GM19452 (cell line): ENCODE data around the gene SDR39U1.

Experiments
- ATAC-seq: cut with Tn5 transposase; IDR thresholded peaks from one replicate; pipeline ENCODE4 v1.9.1; 2021; ENCODE audit not compliant: unreplicated experiment

SDR39U1 gene

DNA sequence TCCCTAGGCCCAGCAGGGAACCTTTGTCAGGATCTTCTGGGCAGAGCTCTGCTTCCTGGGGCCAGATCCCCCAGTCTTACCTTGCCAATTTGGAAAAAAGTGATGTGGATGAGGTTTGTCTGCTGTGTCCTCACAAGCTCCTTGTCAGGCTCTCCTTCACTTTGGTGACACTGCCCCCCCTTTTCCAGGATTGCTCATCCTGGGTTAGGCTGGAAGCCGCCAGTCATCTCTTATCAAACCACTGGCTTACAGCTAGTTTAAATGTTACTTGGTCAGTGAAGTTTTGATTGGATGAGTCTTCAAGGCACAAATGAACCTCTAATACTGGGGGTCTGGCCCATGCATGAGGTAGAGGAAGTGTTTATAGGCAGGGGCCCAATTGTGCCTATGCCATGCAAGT, 28.5 kb downstream of the SDR39U1 start:
- no peak for ATAC-seq

DNA sequence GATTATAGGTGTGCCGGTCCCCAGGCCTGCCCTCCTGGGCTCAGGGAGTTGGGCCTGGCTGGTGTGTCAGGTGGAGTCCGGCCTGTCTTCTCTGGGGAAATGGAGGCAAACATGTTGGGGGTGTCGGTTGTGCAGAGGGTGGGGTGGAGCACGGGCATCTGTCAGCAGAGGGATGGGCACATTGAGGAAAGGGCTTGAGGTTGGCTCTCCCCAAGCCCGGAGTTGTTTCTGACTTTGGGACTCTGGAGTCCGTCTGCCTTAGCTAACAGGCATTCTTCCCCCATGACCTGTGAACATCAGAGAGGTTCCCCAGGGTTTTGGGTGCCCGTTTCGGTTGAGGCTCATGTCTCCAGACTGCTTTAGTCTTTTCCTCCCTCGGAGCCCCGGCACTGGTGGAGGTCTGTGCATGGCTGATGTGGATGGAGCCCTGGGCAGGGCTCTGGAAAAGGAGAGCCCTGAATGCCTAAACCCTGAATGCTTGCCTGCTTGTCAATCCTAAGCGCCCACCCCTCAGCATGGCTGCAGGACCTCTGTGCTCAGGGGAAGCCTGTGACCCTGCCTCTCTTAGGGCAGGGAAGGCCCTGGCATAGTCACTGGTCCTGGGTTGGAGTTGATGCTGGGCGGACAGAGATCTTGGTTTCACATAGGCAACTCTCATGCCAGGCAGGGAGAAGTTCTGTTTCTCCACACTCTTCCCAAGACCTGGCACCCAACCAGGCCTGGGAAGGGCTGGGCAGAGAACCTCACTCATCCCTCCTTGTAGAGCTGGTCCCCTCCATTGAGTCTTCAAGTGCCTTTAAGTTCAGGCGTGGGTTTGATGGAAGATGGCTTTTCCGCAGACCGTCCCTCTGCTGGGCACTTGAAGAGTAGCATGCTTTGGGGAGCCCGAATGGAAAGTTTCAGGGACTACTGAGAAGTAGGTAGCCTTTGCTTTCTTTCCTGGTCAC, 30.9 kb downstream of the SDR39U1 start:
- no peak for ATAC-seq

DNA sequence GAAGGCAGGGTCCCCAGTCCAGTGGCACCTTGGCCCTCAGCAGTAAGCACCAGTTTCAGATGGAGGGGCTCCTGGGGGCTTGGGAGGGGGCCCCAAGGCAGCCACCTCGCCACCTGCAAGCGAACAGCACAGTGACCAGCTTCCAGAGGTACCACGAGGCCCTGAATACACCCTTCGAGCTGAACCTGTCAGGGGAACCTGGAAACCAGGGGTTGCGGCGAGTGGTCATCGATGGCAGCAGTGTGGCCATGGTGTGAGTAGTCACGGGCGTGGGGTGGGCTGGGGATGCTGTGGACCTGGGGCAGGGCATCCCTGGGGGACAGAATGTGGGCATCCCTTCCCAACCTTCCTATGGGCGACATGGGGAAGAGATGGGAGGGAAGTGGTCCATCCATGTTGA, 32.6 kb downstream of the SDR39U1 start:
- no peak for ATAC-seq

DNA sequence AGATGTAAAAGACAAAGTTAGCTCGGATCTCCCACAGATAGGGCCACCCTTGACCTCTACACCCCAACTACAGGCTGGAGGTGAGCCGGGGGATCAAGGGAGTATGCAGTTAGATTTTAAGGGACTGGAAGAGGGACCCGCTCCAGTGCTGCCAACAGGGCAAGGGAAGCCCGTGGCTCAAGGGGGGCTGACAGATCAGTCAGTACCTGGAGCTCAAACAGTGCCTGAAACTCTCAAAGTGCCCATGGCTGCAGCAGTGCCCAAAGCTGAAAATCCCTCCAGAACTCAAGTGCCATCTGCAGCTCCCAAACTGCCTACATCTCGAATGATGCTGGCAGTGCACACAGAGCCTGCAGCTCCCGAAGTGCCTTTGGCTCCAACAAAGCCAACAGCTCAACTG, 33.4 kb downstream of the SDR39U1 start:
- ATAC-seq = no peak

DNA sequence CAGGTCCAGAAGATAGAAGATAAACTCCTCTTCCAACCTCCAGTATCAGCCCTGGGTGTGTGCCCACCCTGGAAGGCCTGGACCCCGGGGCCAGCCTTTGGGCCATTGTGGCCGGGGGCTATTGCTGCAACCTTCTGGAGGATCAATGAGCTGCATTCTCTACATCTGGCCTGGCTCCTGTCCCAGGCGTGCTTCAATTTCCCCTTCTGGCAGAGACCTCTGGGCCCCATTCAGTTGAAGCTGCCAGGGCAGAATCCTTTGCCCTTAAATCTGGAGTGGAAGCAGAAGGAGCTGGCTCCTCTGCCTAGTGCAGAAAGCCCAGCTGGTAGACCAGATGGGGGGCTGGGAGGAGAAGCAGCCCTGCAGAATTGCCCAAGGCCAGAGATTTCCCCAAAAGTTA, 33.8 kb downstream of the SDR39U1 start:
- no peak for ATAC-seq

DNA sequence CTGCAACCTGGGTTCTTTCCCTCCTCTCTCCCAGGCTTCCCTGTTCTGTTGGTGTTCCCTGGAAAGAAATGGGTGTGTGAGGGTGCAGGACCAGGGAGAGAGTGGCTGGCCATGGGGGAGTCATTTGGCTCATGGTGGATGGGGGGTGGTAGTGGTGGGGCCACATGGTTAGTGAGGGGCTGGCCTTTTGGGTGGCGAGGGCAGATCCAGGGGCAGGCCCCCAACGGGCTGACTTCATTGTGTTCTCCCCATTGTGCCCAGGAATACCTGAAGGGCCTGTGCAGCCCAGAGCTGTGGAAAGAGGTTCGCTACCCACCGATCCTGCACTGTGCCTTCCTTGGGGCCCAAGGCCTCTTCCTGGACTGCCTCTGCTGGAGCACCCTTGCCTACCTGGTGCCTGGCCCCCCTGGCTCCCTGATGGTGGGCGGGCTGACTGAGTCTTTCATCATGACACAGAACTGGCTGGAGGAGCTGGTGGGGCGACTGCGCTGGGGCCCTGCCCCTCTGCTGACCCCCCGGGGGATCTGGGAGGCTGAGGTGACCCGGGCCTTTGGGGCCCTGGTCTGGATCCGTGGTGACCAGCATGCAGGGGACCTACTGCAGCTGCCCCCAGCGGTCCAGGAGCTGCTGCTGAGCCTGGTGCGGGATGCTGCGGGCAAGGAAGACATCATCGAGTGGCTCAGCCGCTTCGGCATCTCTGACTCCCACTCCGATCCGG, 34.8 kb downstream of the SDR39U1 start:
- no peak for ATAC-seq

DNA sequence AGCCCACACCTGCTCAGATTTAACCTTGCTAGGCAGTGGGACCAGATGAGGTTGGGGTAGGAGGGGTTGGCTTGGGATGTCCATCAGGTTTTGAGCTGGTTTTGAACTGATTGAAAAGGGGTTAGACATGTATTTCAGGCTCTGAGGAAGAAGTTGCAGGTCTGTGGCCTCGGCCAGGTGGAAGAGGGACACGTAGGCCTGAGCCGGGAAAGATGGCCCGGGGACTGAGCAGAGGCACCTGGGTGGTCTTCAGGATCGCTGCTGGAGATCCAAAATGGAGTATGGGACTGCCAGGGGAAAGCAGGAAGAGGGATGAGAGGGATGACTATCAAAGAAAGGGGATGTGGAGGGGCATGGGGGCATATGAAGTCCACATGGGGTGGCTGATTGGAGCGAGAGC, 36.2 kb downstream of the SDR39U1 start:
- ATAC-seq = no peak

DNA sequence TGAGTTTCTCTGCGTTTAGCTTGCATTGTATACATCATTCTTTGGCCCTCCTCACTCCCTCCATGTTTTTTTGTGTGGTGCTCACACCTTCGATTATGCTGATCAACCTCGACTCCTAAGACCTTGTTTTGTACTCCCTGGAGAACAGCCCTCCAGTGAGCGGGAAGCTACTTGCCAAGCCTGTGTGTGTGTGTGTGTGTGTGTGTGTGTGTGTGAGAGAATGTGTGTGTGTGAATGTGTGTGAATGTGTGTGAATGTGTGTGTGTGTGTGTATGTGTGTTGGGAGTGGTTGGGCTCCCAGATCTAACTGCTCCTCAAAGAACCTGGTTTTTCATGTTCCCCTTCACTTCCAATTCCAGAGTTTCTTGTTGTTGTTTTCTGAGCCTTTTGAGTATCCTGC, 37.8 kb downstream of the SDR39U1 start:
- no peak for ATAC-seq

DNA sequence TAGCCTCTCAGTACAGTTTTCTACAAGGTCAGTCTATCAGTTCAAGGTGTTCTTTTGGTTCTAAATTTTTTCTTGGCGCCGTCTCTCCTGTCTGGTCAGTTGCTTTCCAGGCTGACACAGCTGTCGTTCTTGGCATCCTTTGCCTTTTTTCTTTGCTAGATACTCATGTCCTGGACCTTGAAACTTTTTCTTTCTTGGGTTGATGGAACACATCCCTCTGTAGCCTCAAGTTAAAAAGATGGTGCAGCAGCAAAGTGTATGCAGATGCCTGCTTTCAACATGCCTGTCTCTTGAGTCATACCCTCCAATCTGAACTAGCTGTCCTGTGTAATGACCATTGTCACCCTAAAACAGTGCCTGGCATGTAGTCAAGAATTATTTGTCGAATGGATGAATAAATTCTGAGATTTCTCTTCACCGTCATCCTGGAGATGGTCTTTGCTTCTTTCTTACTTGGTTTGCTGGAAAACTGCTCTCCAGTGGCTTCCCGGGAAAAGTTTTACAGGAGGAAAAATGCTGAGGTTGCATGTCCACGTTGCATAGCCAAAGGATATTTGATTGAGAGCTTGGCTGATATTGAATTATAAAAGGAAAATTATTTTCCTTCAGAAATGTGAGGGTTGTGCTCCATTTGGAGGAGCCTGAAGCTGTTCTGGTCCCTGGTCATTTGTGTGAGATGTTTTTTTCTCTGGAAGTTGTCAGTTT, 39.1 kb downstream of the SDR39U1 start:
- ATAC-seq = no peak

DNA sequence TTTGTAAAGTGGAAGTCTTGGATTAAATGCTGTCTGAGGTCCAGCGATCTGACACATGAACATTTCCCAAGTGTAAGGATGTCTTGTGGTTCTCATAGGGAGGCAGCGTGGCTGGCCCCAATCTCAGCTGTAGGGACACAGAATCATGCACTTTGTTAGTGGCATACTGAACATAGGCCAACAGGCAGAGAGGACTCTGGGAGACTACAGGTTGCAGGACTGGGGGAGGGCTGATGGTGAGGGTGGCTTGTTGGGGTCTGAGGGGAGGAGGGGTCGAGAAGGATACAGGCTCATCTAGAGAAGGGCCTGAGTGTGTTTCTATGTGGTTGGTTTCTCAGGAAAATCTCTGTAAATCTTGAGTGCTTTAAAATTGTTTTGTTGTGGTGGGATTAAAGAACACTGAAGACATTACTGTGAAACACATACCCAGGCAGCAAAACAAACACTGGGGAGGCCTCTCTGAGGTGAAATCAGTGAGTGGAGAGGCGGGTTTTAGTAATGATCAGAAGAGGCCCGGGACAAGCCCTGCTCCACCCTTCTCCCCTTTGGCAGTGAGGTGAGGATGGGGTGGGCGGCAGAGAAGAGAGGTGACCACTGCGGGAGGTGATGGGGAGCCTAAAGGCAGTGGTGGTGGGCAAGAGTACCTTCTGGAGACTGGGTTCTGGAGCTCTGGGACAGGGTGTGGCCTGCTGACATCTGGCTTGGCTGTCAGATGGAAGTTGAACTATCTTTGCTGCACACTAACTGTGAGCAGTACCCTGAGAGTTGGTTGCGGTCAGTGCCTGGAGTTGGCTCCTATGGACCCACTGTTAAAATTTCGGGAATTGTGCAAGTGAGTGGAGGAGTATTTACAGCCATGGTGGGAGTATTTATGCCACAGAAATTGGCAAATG, 40.5 kb downstream of the SDR39U1 start:
- no peak for ATAC-seq

DNA sequence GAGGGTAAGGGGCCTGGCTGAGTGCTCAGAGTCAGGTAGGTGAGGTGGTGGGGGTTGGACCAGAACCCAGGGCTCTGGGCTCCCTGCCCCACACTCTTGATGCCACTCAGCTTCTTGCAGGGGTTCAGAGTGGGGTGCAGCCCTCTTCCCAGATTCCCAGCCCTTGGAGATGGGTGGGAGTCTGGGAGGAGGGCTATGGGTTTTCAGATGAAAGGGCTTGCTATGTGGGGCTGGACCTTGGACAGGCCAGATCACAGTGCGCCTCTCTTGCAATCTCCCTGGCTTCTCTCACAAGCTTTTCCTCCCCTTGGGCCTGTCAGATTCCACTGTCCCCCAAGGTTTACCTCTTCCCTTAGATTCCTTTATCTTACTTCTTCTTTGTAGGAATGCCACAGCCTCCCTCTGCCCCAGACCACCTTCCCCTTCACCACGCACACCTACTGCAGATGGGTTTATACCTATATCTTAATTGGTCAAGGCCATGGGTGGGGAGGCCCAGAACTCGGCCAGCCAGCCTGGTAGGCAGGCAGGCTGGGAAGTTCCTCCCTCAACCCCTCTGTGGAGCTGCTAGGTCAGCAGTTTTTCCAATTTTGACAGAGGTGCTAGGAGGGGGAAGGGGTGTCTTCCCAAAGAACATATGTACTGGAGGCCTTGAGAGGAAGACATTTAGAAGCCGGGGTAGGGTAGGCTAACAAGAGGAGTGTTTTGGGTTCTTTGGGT, 42.4 kb downstream of the SDR39U1 start:
- no peak for ATAC-seq

DNA sequence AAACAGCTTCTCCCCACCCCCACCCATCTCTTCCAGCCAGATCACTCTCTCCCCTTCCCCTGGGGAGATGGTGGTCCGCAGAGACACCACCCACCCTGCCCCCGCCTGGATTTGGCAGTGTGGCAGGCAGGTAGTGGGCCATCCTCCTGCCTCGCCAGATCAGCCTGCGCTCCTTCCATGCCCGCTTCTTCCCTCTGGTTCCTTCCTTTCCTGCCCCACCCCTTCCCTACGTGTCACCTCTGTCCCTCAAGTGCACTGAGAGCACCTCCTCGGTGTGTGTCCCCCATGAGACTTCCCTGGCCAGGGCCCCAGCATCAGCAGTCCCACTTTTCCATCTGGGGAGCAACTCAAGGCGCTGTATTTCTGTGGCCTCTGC, 43.1 kb downstream of the SDR39U1 start:
- no peak for ATAC-seq

DNA sequence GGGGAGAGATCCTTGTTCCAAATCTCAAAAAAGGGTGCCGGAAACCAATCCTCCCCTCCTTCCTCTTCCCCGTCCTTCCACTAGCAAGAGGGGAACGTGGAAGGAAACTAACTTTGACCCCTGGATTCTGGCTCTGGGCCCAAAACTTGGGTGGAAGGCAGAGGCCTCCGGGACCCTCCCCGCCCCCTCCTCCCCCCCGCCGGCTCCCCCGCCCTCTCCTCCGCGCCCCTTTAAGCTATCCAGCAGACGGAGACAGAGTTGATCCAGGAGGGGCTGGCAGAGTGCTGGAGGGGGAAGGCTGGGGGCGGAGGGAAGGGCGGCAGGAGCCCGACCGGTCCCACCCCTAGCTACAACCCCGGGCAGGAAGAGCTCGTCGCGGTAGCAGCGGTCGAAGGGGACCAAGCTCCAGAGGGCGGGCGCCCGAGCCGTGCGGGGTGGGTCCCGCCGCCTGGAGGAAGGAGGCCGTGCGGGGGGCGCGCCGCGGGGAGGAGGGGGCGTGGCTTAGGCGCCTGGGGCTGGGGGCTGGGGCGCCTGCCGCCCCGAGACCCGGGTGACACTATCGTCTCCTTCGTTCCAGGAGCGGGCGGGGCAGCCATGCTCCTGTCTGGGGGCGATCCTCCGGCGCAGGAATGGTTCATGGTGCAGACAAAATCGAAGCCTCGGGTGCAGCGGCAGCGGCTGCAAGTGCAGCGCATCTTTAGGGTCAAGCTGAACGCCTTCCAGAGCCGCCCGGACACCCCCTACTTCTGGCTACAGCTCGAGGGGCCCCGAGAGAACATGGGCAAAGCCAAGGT, 43.7 kb downstream of the SDR39U1 start, which contains the start of gene NYNRIN:
TSS of gene NYNRIN (plus strand) at position 351 of the 794 bp plus-strand sequence. CDS start at position 595, 244 bp downstream.
- no peak for ATAC-seq

DNA sequence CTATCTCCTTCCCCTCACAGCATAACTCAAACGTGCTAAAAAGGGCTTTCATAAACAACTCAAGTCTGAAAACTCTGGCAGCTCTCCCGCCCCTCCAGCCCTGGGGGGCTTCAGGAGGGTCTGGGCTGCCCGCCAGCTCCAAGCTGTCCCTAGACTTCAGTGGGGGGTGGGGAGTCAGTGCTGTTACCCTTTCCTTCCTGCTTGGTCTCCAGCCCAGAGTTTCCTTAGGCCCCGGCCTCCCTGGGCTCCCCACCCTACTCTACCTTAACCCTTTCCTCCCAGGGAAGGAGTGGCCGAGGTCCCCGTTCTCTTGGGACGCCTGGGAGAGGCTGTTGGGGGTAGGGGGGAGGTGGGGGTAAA, 44.3 kb downstream of the SDR39U1 start:
- no peak for ATAC-seq

DNA sequence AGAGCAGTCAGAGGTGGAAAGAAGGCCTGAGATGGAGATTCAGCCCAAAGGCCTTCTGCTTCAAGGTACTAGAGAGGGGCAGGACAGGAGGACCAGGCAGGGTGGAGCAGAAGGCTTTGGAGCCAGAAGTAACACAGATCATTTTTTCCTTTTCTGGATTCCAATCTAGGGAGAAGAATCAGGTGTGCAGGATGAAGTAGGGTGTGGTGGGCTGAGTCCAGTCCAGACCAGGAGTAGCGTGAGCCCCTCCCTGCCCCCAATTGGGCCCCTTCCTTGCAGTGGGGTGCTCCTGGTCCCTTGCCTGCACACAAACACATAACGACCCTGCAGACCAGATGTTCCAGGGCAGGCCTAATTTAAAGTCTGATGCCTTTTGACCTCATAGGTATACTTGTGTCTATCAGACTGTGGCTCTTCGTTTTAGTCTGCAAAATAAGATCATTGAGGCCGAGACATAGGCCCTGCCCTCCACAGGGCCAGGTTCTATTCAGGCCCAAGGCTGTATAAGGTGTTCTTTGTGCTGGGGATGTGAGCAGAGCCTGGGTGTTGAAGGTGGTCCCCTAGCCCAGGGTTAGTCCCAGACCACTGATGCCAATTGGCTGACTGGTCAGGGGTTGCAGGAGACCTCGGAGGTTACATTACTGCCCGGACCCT, 44.8 kb downstream of the SDR39U1 start:
- ATAC-seq = no peak

DNA sequence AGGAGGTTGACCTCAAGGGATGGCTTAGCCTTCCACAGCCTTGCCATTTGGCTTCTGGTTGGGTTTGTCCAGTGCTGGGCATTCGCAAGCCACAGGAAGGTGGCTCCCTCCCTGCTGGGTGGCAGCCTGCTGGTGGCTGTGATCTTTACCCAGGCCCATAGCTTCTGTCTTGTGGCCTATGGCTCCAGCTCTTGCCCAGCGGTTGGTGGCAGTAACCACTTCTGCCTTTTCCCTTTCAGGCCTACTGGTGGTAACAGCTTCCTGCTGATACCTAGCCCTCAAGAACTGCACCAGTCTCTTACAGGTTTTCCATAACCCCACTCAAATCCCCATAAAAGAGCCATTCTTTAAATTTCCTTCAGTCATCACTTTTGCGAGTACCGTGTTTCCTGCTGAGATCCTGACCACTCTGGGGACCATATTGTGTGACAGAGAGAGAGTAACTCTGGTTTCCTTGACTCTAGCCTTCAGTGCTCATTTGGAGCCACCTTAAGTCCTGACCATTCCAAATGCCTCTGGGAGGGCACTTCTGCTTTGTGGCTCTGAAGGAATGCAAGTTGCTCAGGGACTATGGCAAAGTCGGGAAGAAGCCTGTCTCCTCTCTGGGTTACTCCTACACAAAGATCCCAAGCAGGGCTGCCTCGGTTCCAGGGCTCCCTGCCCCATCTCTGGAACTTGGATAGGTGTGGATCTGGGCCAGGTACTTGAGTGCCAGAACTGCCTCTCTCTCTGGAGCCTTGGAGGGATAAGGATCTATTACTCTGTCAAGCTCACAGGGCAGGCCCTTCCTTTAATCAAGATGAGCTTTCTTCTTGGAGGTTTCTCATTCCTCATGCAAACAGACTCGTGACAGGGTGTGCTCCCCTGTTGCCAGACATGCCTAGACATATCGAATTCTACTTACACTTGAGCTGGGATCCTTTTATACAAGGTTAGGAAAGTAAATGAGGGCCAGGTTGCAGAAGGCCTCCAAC, 46.7 kb downstream of the SDR39U1 start:
- no peak for ATAC-seq

DNA sequence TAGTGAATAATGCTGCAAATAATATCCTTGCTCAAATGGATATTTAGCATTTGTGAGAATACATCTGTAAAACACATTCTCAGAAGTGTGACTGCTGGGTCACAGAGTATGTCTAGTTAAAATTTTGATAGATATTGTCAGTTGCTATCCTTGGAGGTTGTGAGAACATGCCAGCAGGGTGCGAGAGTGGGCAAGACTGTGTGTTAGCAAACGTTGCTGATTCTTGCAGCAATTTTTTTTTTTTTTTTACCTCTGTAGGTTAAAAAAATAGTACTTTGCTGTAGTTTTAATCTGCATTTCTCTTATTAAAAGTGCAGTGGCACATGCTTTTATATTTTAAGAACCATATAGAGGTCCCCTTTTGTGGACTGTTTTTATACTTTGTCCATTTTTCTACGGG, 48.3 kb downstream of the SDR39U1 start:
- no peak for ATAC-seq
